GM19238 (cell line): ENCODE measurements around the gene PIGK.
"Not testable (repeated sequence)": the region's sequence is repeated elsewhere in the genome, so short reads cannot be mapped to it uniquely, and the experiment has no call there.

ENCODE experiments used
- DNase-seq: peaks from one replicate; pipeline ENCODE4 v3.0.0; 2011; ENCODE audit warnings: low spot score; ENCODE audit not compliant: insufficient read length

Gene PIGK

GRCh38 chr1:77193951-77194350 is 25.3 kb downstream of the PIGK start:
- DNase-seq, result no peak

- no peak for DNase-seq
Measured at GRCh38 chr1:77188770-77189169, 30.5 kb downstream of the PIGK start.

DNA sequence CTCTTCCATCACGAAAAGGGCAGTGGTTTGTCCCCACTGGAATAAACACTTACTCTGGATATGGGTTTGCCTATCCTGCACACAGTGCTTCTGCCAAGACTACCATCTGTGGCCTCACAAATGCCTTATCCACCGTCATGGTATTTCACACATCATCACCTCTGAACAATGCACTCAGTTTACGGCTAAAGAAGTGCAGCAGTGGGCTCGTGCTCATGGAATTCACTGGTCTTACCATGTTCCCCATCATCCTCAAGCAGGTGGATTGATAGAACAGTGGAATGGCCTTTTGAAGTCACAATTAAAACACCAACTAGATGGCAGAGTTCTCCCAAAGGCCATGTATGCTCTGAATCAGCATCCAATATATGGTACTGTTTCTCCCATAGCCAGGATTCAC is 32.3 kb downstream of the PIGK start:
- DNase-seq, result not testable (repeated sequence)

- DNase-seq, result no peak
Measured at GRCh38 chr1:77182083-77182482, 37.1 kb downstream of the PIGK start.

DNA sequence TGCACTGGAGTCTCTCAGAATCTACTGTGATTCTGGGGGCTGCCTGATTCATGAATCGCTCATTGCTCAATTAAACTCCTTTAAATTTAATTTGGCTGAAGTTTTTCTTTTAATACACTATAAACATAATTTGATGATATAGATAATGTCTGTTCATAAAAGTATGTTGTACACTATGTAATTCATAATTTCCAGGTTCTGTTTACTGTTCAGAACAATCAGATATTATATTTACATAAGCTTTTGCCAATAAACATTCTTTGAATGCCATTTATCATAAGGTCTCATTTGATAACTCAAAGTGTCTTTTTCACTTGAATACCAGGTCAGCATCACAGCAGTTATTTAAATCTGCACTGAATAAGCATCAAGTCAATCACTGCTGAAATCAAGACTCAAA is 39.6 kb downstream of the PIGK start:
- DNase-seq, result no peak

- no peak for DNase-seq
Measured at GRCh38 chr1:77175230-77175844, 43.9 kb downstream of the PIGK start.

DNA sequence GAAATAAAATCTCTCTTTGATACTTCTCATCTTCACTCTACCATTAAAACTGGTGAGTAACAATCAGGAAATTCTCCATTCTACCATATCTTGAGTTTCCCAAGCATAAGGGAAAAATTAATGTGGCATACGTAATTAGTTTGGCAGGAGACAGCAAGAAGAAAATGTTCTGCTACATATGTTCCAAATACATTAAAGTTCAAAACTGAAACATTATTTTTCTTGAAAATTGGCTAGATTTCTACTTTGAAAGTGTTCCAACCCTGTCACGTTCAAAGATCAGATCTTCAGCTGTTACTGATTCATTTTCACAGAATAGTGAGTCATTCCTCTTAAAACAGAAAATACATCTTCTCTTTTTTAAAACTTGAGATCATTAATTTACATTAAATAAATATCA is 48.5 kb downstream of the PIGK start:
- no peak for DNase-seq

- DNase-seq, result no peak
Measured at GRCh38 chr1:77168358-77168757, 50.9 kb downstream of the PIGK start.

GRCh38 chr1:77164434-77164944 is 54.7 kb downstream of the PIGK start:
- DNase-seq, result no peak

GRCh38 chr1:77159706-77160105 is 59.5 kb downstream of the PIGK start:
- not testable (repeated sequence) for DNase-seq

DNA sequence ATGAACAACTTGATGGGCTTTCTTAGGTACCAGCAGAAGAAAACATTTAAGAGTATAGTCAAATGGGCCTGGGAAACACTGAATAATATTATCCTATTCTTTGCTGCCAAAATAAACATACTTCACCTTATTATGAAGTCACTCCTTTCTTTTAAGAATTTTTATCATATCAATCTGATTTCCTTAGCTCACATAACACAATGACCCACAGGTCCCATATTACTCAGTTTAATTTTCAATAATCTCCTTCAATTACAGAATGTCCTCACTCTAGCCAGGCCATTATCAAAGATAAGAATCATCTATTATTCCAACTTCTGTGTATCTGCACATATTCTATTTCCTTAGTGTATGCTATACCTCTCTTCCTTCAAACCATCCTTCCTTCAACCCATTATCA is 63.0 kb downstream of the PIGK start:
- no peak for DNase-seq

DNA sequence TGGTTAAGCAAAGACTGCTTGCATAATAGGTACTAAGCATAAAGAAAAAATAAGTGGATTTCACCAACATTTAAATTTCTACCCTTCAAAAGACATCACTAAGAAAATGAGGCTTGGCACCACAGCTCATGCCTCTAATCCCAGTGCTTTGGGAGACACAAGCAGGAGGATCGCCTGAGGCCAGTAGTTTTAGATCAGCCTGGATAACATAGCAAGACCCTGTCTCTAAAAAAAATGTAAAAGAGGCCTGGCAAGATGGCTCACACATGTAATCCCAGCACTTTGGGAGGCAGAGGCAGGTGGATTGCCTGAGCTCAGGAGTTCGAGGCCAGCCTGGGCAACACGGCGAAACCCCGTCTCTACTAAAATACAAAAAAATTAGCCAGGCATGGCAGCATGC is 73.0 kb downstream of the PIGK start:
- no peak for DNase-seq

DNA sequence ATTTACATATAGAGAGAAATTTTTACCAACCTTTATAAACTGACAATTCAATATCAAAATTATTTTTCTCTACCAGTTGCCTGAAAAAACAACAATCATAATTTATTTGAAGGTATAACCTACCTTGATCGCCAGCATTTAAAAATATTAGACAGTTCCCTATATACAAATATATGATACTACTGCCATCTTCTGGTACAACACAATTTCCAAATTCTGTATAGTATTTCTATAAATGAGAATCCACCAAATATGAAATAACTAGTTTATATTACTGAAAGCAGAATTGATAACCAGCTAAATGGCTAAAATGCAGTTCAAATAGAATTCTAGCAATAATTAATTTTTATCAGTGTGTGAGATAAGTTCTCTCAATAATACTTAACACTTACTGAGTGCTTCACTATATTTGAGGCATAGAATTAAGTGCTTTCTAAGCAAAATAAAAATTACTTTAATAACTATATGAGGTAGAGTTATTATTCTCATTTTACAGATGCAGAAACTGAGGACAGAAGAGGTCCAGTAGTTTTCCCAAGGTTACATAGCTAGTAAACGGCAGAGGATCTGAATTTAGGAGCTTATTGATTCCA is 75.6 kb downstream of the PIGK start:
- DNase-seq, result no peak

DNA sequence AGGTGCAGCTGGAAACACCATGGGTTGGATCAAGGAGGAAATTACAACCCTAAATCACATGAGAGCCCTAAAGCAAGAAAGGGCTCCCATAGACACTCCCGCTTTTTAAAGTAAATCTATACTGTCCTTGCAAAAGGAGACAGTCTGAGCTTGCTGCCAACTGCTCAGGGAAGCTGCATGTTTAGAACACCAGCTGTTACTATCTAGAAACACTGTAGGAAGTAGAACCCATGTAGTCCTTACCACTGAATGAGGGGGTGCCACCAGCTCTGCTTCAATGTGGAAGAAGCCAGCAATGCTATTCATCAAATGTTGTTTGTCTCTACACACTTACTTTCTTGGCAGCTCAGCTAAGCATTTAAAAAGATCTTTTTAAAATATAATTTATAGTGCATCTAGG is 79.8 kb downstream of the PIGK start:
- DNase-seq, result no peak

DNA sequence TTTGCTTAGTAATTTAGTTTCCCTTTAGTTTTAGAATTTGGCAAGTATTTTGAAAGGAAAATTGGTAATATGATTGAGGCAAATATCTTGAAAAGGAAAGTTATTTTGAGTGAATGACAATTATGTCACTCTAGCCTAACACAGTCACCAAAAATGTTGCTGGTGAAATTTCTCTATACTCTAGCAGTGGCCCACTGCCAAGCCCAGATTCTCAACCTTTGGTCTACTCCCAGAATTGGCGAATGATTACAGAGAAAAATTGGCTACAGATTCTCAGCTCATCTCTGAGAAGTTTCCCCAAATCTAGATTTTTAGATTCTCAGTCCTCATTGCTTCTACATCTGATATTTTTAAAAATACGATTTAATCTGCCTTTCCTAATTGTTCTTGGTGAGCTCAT is 84.9 kb downstream of the PIGK start:
- DNase-seq, result no peak

DNA sequence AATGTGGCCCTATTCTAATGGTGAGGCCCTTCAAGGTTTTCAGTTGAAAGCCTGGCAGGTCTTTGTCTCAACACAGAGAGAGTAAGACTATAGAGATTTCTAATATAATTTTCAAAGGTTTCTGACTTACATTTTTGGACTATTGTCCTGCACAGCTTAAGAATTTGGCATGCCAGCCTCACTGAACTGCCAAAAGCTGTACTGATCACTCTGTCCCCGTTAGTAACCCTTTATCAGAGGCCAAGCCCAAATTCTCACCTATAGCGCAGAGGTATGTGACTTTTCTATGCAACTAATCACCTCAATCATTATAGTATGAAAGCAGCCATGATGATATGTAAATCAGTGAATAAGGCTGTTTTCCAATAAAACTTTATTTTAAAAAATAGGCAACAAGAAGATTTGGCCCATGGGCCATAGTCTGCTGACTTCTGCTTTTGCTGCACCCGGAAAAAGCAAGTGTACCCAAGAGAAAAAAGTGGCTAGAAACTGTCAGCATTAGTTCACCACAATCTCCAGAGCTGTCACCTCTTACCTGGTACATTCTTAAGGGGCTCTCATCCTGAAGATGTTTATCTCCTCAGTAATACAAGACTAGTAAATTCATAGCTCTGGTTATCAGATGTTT is 85.4 kb downstream of the PIGK start:
- DNase-seq, result no peak

GRCh38 chr1:77126307-77126706 is 92.9 kb downstream of the PIGK start:
- no peak for DNase-seq

DNA sequence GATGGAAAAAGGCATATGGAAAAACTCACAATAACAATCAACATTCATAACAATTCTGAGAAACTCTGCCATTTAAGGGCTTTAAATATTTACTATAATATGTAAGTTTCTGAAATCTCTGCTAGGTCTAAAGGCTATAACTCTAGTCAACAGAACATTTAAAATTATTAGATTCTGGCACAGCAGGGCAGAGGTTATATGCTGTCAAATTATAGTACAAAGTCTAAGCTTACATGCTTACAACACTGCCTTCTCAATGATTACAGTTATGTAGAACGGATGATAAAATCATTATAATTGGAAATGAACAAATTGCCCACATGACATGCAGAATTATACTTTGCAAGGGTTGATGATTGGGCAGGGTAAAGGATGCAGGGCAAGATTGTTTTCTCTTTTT is 97.7 kb downstream of the PIGK start:
- DNase-seq, result no peak

- DNase-seq, result no peak
Measured at GRCh38 chr1:77120950-77121349, 98.3 kb downstream of the PIGK start.

DNA sequence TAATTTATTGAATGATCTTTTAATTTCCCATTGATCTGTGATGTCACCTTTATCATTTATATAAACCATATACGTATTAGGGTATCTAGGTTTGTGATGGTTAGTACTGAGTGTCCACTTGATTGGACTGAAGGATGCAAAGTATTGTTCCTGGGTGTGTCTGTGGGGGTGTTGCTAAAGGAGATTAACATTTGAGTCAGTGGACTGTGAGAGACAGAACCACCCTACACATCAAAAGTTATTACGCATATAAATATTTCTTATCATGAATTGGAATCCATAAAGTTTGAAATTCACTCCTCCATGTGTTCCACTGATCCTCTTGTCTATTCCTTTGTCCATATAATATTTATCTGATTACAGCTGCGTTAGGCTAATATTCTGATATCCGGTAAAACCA is 100.5 kb downstream of the PIGK start:
- DNase-seq, result no peak

DNA sequence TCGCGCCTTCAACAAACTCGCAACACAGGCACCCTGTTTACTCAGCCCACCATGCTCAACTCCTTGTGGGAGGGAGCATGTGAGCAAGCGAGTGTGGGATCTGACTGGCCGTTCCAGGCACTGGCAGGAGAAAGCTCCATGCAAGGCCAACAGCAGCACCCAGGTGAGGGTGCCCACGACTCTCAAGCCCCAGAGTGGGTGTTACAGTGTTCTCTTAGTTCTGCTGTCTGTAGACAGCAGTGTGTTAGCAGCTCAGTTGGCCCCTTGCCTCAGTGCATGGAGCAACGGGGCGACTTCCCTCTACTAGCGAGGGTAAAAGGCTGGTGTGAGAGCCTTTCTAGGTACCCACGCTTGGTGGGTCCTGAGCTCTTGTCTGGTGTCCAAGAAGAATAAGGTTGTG is 114.6 kb downstream of the PIGK start:
- no peak for DNase-seq

DNA sequence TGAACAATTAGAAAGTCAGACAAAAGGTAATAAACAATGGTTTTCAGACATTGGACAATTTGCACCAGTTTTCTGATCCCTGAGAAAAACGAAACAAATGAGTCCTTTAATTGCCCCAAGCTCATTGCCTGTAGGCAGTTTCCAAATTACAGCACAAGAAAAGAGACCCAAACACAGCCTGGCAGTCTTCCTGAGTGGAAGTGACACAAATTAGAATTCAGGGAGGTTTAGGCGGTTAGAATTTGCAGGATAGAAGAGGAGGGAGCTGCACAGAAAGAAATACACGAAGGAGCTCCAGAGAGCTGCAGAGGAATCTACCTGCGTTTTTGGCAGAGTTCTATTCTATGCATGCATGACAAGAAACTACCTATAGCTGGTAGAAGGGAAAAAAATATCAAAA is 115.7 kb downstream of the PIGK start:
- no peak for DNase-seq

DNA sequence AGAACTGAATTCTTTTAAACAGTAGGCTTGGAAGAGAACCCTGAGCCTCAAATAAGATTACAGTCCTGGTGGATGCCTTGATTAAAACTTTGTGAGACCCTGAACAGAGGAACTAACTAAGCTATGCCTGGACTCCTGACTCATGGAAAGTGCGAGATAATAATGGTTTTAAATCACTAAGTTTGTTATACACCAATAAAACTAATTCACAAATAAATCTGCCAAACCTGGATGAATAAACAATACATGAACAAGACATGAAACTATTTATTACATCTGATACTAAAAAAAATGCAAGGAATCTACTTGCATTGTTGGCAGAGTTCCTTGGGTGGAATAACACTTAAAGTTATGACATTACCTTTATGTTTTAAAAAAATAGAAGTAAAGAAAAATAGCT is 118.4 kb downstream of the PIGK start:
- DNase-seq, result no peak
